Keratinocyte (primary cell): Measurements from ENCODE around the gene LRIG1. TPM values are rescaled to one million over a fixed set of nuclear protein-coding genes. Genes with fewer than 3 reads are reported as not detected.

ENCODE experiments used
- DNase-seq: peaks from one replicate; pipeline ENCODE4 v3.0.0-alpha.2; 2011; ENCODE audit warnings: low read depth, missing footprints, low spot score
- FAIRE-seq: peaks from 2 replicates; lab custom pipeline; 2011; peaks lifted over from hg19 to GRCh38; lab: Jason Lieb, UNC
- H2AFZ ChIP-seq: 2 replicates; pipeline ENCODE4 v1.6.0; 2012; ENCODE audit warnings: low read length, control low read depth, inconsistent platforms; ENCODE audit not compliant: control insufficient read depth
- H3K27ac ChIP-seq: 2 replicates; pipeline ENCODE4 v1.5.1; 2011; ENCODE audit warnings: low read length; ENCODE audit not compliant: control insufficient read depth, insufficient read depth
- H3K27me3 ChIP-seq: 3 replicates; pipeline ENCODE4 v1.6.0; 2011; ENCODE audit warnings: low read length; ENCODE audit not compliant: control insufficient read depth, insufficient read depth; ENCODE audit errors: extremely low read depth
- H3K36me3 ChIP-seq, 2 experiments: 2 replicates in 1 of 2; 3 replicates in 1 of 2; pipeline ENCODE4 v1.5.1; 2011; ENCODE audit warnings: low read length in 2 of 2, mild to moderate bottlenecking in 1 of 2; ENCODE audit not compliant: control insufficient read depth in 2 of 2, insufficient read depth in 2 of 2; ENCODE audit errors: extremely low read depth in 1 of 2
- H3K4me1 ChIP-seq: 3 replicates; pipeline ENCODE4 v1.5.1; 2011; ENCODE audit warnings: low read length; ENCODE audit not compliant: control insufficient read depth, insufficient read depth; ENCODE audit errors: extremely low read depth
- H3K4me2 ChIP-seq: 3 replicates; pipeline ENCODE4 v1.6.0; 2011; ENCODE audit warnings: low read depth, low read length; ENCODE audit not compliant: control insufficient read depth, insufficient read depth; ENCODE audit errors: extremely low read depth
- H3K4me3 ChIP-seq, 3 experiments: fragments of 200-600 bp in 1 of 3; sonication (generic) in 1 of 3; 2 replicates in 2 of 3; 3 replicates in 1 of 3; pipeline ENCODE4 v1.5.1; 2011 to 2016; ENCODE audit warnings: low read length in 3 of 3, mild to moderate bottlenecking in 3 of 3, control low read depth in 2 of 3, inconsistent platforms in 1 of 3, low read depth in 1 of 3, mixed read lengths in 1 of 3, mixed run types in 1 of 3, moderate library complexity in 1 of 3; ENCODE audit not compliant: control insufficient read depth in 2 of 3, insufficient read depth in 2 of 3; ENCODE audit errors: extremely low read depth in 1 of 3
- H3K79me2 ChIP-seq: 2 replicates; pipeline ENCODE4 v1.6.0; 2012; ENCODE audit warnings: low read length; ENCODE audit not compliant: control insufficient read depth, insufficient read depth
- H3K9ac ChIP-seq: 3 replicates; pipeline ENCODE4 v1.6.0; 2011; ENCODE audit warnings: low read length; ENCODE audit not compliant: control insufficient read depth, insufficient read depth; ENCODE audit errors: extremely low read depth
- H3K9me1 ChIP-seq: 3 replicates; pipeline ENCODE4 v1.6.0; 2011; ENCODE audit warnings: low read length; ENCODE audit not compliant: control insufficient read depth, insufficient read depth; ENCODE audit errors: extremely low read depth
- H3K9me3 ChIP-seq: 2 replicates; pipeline ENCODE4 v1.5.1; 2012; ENCODE audit warnings: low read depth, low read length; ENCODE audit not compliant: control insufficient read depth
- H4K20me1 ChIP-seq: 3 replicates; pipeline ENCODE4 v1.6.0; 2011; ENCODE audit warnings: low read length; ENCODE audit not compliant: control insufficient read depth, insufficient read depth; ENCODE audit errors: extremely low read depth
- EZH2 ChIP-seq: IDR thresholded peaks from one replicate; pipeline ENCODE4 v1.6.1; 2012; ENCODE audit warnings: inconsistent platforms, mild to moderate bottlenecking, low read length, moderate library complexity
- dilution Hi-C: fragments of 300-500 bp; cut with MboI; formaldehyde crosslinking; loops from one replicate; pipeline ENCODE4 v1.7.0; 2020; ENCODE audit warnings: low sequenced_read_pairs; ENCODE audit not compliant: extremely low pct_ligation_motif_present
- polyA plus RNA-seq, 5 experiments: library from polyadenylated mRNA; depleted of rRNA in 3 of 5; stranded (reverse) in 3 of 5; stranded (forward) in 1 of 5; unstranded in 1 of 5; fragments of >200 nt; gene quantifications; 1 replicate in 1 of 5; 2 replicates in 3 of 5; 3 replicates in 1 of 5; pipeline versions ENCODE4 v1.2.1 to v1.2.3, GENCODE V29; 2011 to 2012; ENCODE audit warnings: missing spikeins in 2 of 5, low read depth in 1 of 5, low replicate concordance in 1 of 5
- TF ChIP-seq, protein P1 (sequence below), 3 experiments: IDR thresholded peaks in 1 of 3; conservative IDR thresholded peaks in 1 of 3; optimal IDR thresholded peaks in 1 of 3; 2 replicates in 2 of 3; 3 replicates in 1 of 3; pipeline versions ENCODE3 to v1.5.1; 2011; ENCODE audit warnings: low read length in 3 of 3, mild to moderate bottlenecking in 3 of 3, moderate library complexity in 2 of 3, control low read depth in 1 of 3, inconsistent platforms in 1 of 3; ENCODE audit not compliant: insufficient read depth in 2 of 3; ENCODE audit errors: extremely low read depth in 1 of 3

Gene LRIG1
- polyA plus RNA-seq, 1 donor (not counting 4 experiments of a cell fraction or from before 2014, with no cell fraction given) = 17.2 TPM

DNA sequence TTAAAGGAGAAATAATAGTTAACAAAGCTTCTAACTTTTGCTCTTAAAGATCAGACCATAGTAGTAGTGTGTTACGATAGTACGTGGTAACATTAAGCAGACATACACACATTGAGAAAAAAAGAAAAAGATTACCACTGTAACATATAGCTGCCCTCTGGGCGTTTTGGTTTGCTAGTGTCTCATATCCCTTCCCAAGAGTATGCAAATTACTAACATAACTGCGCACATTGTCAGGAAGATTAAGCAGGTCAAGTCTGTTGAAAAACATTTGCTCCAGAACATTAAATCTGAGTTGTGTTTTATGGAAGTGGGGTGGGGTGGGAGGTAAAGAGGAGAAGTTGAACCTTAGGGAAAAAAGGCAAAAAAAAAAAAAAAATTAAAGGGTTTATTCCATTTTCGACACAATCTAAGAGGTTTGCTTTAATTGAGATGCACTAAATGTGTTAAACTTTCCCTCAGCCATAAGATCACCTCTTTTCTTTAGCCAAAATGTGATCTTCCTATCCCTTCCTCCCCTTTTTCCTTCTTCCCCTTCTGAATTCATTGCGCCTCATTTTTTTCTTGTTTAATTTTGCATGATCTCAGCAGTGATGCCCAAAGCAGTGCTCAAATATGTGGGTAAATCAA lies 1.5 kb upstream of the LRIG1 start:
- FAIRE-seq = no peak
- TF ChIP-seq, protein P1, sequence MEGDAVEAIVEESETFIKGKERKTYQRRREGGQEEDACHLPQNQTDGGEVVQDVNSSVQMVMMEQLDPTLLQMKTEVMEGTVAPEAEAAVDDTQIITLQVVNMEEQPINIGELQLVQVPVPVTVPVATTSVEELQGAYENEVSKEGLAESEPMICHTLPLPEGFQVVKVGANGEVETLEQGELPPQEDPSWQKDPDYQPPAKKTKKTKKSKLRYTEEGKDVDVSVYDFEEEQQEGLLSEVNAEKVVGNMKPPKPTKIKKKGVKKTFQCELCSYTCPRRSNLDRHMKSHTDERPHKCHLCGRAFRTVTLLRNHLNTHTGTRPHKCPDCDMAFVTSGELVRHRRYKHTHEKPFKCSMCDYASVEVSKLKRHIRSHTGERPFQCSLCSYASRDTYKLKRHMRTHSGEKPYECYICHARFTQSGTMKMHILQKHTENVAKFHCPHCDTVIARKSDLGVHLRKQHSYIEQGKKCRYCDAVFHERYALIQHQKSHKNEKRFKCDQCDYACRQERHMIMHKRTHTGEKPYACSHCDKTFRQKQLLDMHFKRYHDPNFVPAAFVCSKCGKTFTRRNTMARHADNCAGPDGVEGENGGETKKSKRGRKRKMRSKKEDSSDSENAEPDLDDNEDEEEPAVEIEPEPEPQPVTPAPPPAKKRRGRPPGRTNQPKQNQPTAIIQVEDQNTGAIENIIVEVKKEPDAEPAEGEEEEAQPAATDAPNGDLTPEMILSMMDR (optimal IDR thresholded peaks at IDR 0.05 in 1 of 3, IDR thresholded peaks at IDR 0.05 in 1 of 3, conservative IDR thresholded peaks at IDR 0.05 in 1 of 3; ENCODE audit: extremely low read depth in 1 of 3, insufficient read depth in 2 of 3, low read length in 3 of 3) = no peak
- no peak for TF ChIP-seq EZH2
- dilution Hi-C loops = no loop called here

DNA sequence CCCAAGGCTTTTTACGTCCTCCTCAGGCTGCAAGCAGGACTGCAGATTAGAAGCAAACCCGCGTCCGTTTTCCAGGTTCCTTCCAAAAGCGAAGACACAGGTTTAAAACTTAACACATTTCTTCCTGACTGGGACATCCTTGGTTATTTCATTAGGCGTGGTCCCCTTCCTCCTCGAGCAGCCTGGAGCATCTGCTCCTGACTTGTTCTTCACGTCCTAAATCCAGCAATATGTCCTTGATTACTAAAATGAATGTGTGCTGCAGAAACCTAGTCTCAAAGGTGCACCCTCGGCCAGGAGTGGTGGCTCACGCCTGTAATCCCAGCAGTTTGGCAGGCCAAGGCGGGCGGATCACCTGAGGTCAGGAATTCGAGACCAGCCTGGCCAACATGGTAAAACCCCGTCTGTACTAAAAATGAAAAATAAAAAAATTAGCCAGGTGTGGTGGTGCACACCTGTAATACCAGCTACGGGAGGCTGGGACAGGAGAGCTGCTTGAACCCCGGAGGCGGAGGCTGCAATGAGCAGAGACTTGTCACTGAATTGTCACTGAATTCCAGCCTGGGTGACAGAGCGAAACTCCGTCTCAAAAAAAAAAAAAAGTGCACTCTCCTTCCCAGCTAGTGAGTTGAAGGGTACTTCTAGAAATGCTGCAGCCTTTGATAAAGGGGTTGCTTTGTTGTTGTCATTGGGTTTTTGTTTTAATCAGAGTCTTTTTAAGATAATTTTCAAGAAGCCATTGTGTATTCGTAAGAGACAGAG lies 842 bp upstream of the LRIG1 start:
- no peaks in the 10 kb centered on the region for H3K9me1 ChIP-seq
- peaks cover 31% of the 10 kb centered on the region for H3K79me2 ChIP-seq
- peak overlapping the region; percentile 54 for H2AFZ ChIP-seq
- no peaks in the 10 kb centered on the region for H3K36me3 ChIP-seq
- no peak for TF ChIP-seq EZH2
- TF ChIP-seq, protein P1 (optimal IDR thresholded peaks at IDR 0.05 in 1 of 3, IDR thresholded peaks at IDR 0.05 in 1 of 3, conservative IDR thresholded peaks at IDR 0.05 in 1 of 3; ENCODE audit: extremely low read depth in 1 of 3, insufficient read depth in 2 of 3, low read length in 3 of 3) = no peak
- H3K4me1 ChIP-seq = peaks cover 29% of the 10 kb centered on the region
- H4K20me1 ChIP-seq = no peaks in the 10 kb centered on the region
- peak overlapping the region; percentile 76 for H3K4me2 ChIP-seq
- dilution Hi-C loops = no loop called here
- H3K9ac ChIP-seq = peak overlapping the region; percentile 18
- H3K27me3 ChIP-seq = peaks cover 4% of the 10 kb centered on the region
- DNase-seq (no peak), FAIRE-seq (peak; percentile 57)
- H3K9me3 ChIP-seq = no peaks in the 10 kb centered on the region
- no peak overlapping the region for H3K27ac ChIP-seq
- H3K4me3 ChIP-seq = peak overlapping the region; percentile 22 to 47 (median 23)

More for the DNA sequence above, 1.5 kb upstream of the LRIG1 start:
- no peaks in the 10 kb centered on the region for H3K36me3 ChIP-seq
- no peak overlapping the region for H3K4me2 ChIP-seq
- no peak for DNase-seq
- no peak overlapping the region for H3K9ac ChIP-seq
- H3K27ac ChIP-seq = no peak overlapping the region
- H3K4me3 ChIP-seq = no peak overlapping the region
- H4K20me1 ChIP-seq = no peaks in the 10 kb centered on the region
- H3K9me3 ChIP-seq = no peaks in the 10 kb centered on the region
- peaks cover 24% of the 10 kb centered on the region for H3K79me2 ChIP-seq
- H3K4me1 ChIP-seq = peaks cover 22% of the 10 kb centered on the region
- H3K27me3 ChIP-seq = peaks cover 4% of the 10 kb centered on the region
- no peaks in the 10 kb centered on the region for H3K9me1 ChIP-seq
- H2AFZ ChIP-seq = no peak overlapping the region
